GM23338 (cell line): ENCODE results near the gene RAMACL. TPM values are rescaled to one million over a fixed set of nuclear protein-coding genes. Genes with fewer than 3 reads are reported as not detected.

Experiments
- ATAC-seq: fragments of 200-7000 bp; cut with Tn5 transposase; 3 replicates; pipeline ENCODE4 v1.9.1; 2020
- DNase-seq: peaks from one replicate; pipeline ENCODE4 v3.0.0-alpha.2; 2015; ENCODE audit warnings: low spot score
- H2AFZ ChIP-seq: fragments of 200-600 bp; sonication (generic); 2 replicates; pipeline ENCODE4 v1.8.0; 2016; ENCODE audit warnings: antibody characterized with exemption, mild to moderate bottlenecking, moderate library complexity
- H3F3A ChIP-seq: fragments of 200-600 bp; sonication (generic); replicated peaks from 2 replicates; pipeline ENCODE4 v1.8.0; 2017; ENCODE audit warnings: antibody characterized with exemption, mixed run types, low read depth
- H3K27ac ChIP-seq: fragments of 200-600 bp; sonication (generic); 2 replicates; pipeline ENCODE4 v1.6.1; 2016; ENCODE audit warnings: low read depth
- H3K27me3 ChIP-seq: fragments of 200-600 bp; sonication (generic); 2 replicates; pipeline ENCODE4 v1.8.0; 2016; ENCODE audit warnings: mild to moderate bottlenecking, mixed run types, moderate library complexity; ENCODE audit not compliant: insufficient read depth
- H3K36me3 ChIP-seq: fragments of 200-600 bp; sonication (generic); 2 replicates; pipeline ENCODE4 v1.8.0; 2016; ENCODE audit warnings: mild to moderate bottlenecking; ENCODE audit not compliant: insufficient read depth
- H3K4me1 ChIP-seq: fragments of 200-600 bp; sonication (generic); 2 replicates; pipeline ENCODE4 v1.8.0; 2016; ENCODE audit warnings: mild to moderate bottlenecking, moderate library complexity; ENCODE audit not compliant: insufficient read depth
- H3K4me2 ChIP-seq: fragments of 200-600 bp; sonication (generic); 2 replicates; pipeline ENCODE4 v1.7.1; 2017; ENCODE audit warnings: mixed run types
- H3K4me3 ChIP-seq: fragments of 200-600 bp; sonication (generic); 2 replicates; pipeline ENCODE4 v1.6.1; 2016; ENCODE audit warnings: mixed run types
- H3K79me2 ChIP-seq: fragments of 200-600 bp; sonication (generic); replicated peaks from 2 replicates; pipeline ENCODE4 v1.8.0; 2017; ENCODE audit warnings: mild to moderate bottlenecking; ENCODE audit not compliant: insufficient read depth
- H3K9me2 ChIP-seq: fragments of 200-600 bp; sonication (generic); 2 replicates; pipeline ENCODE4 v1.8.0; 2017; ENCODE audit not compliant: insufficient read depth
- H4K20me1 ChIP-seq: fragments of 200-600 bp; sonication (generic); replicated peaks from 2 replicates; pipeline ENCODE4 v1.8.0; 2017; ENCODE audit warnings: mild to moderate bottlenecking; ENCODE audit not compliant: insufficient read depth
- H3K27ac Mint-ChIP-seq: 2 replicates; pipeline ENCODE4 v1.8.0; 2020; ENCODE audit warnings: inconsistent platforms, mild to moderate bottlenecking, moderate library complexity, mixed read lengths
- H3K27me3 Mint-ChIP-seq: 3 replicates; pipeline ENCODE4 v1.8.0; 2022; ENCODE audit warnings: low read depth, mild to moderate bottlenecking, moderate library complexity, mixed read lengths, inconsistent platforms; ENCODE audit not compliant: insufficient read depth, poor library complexity
- H3K36me3 Mint-ChIP-seq: 3 replicates; pipeline ENCODE4 v1.8.0; 2021; ENCODE audit warnings: low read depth, mild to moderate bottlenecking, inconsistent platforms, moderate library complexity, mixed read lengths
- H3K4me1 Mint-ChIP-seq: 3 replicates; pipeline ENCODE4 v1.8.0; 2020; ENCODE audit warnings: mild to moderate bottlenecking, inconsistent platforms, mixed read lengths
- H3K4me3 Mint-ChIP-seq: 3 replicates; pipeline ENCODE4 v1.8.0; 2021; ENCODE audit warnings: moderate library complexity, mild to moderate bottlenecking, inconsistent platforms, mixed read lengths
- H3K9me3 Mint-ChIP-seq: 3 replicates; pipeline ENCODE4 v1.8.0; 2020; ENCODE audit warnings: moderate library complexity, mild to moderate bottlenecking, inconsistent platforms, mixed read lengths
- CREB1 ChIP-seq: fragments of 250-450 bp; sonication (Bioruptor Pico); IDR thresholded peaks from 2 replicates; pipeline ENCODE4 v1.5.0; 2020; ENCODE audit warnings: low read depth, mild to moderate bottlenecking, moderate library complexity
- CTCF ChIP-seq, 2 experiments: fragments of 200-600 bp in 1 of 2; sonication (generic) in 1 of 2; conservative IDR thresholded peaks; 2 replicates each; pipeline versions ENCODE4 v1.5.1 to v1.6.1; 2016 to 2017; ENCODE audit warnings: antibody characterized with exemption in 2 of 2, low read depth in 2 of 2, mild to moderate bottlenecking in 2 of 2, moderate library complexity in 1 of 2
- ETS1 ChIP-seq: IDR thresholded peaks from 2 replicates; pipeline ENCODE4 v1.6.1; 2016; ENCODE audit warnings: antibody characterized with exemption
- EZH2 ChIP-seq: fragments of 200-600 bp; sonication (generic); IDR thresholded peaks from one replicate; pipeline ENCODE4 v1.8.0; 2017; ENCODE audit warnings: antibody characterized with exemption, mild to moderate bottlenecking, low read depth; ENCODE audit not compliant: unreplicated experiment
- EZH2phosphoT487 ChIP-seq: fragments of 200-600 bp; sonication (generic); IDR thresholded peaks from one replicate; pipeline ENCODE4 v1.8.1; 2018; ENCODE audit warnings: antibody characterized with exemption; ENCODE audit not compliant: unreplicated experiment
- NANOG ChIP-seq: IDR thresholded peaks from 2 replicates; pipeline ENCODE4 v1.6.1; 2016; ENCODE audit warnings: antibody characterized with exemption, borderline replicate concordance
- POLR2AphosphoS5 ChIP-seq: IDR thresholded peaks from 2 replicates; pipeline ENCODE4 v1.6.1; 2016; ENCODE audit warnings: antibody characterized with exemption, low read depth
- STAT1 ChIP-seq: IDR thresholded peaks from one replicate; pipeline ENCODE4 v1.6.1; 2016; ENCODE audit warnings: antibody characterized with exemption; ENCODE audit not compliant: unreplicated experiment
- ZNF114 ChIP-seq: fragments of 250-450 bp; sonication (Bioruptor Pico); IDR thresholded peaks from 2 replicates; pipeline ENCODE4 v1.5.0; 2020; ENCODE audit warnings: mild to moderate bottlenecking, moderate library complexity
- ZNF331 ChIP-seq: fragments of 250-450 bp; sonication (Bioruptor Pico); IDR thresholded peaks from 2 replicates; pipeline ENCODE4 v1.5.0; 2020; ENCODE audit warnings: low read depth, mild to moderate bottlenecking, moderate library complexity
- ZNF462 ChIP-seq: fragments of 250-450 bp; sonication (Bioruptor Pico); IDR thresholded peaks from 2 replicates; pipeline ENCODE4 v1.5.0; 2020; ENCODE audit warnings: mild to moderate bottlenecking, moderate library complexity
- polyA plus RNA-seq: library from polyadenylated mRNA; unstranded; fragments of >200 nt; fragmentation: Nextera tagmentation; extraction: Ambion mirVana; gene quantifications from 2 replicates; pipeline ENCODE4 v1.2.1, GENCODE V29; 2016
- total RNA-seq: library from RNA; depleted of rRNA; stranded (reverse); fragments of >200 nt; shearing (Covaris generic); gene quantifications from 2 replicates; pipeline ENCODE4 v1.2.3, GENCODE V29; 2014

Gene RAMACL
- total and polyA plus RNA-seq, 2 experiments from 2014 or later, result 0.61 to 4.0 TPM

- Histone ChIP-seq H4K20me1 (peaks cover 24% of the 10 kb centered on the region), H3K27ac (no peak overlapping the region), H2AFZ (no peak overlapping the region), H3F3A (no peaks in the 10 kb centered on the region), H3K9me2 (no peaks in the 10 kb centered on the region), H3K4me3 (no peak overlapping the region), H3K4me2 (no peak overlapping the region), H3K79me2 (peaks cover 75% of the 10 kb centered on the region), H3K27me3 (no peaks in the 10 kb centered on the region), H3K4me1 (peaks cover 9% of the 10 kb centered on the region), H3K36me3 (no peaks in the 10 kb centered on the region)
- TF ChIP-seq CTCF (conservative IDR thresholded peaks at IDR 0.05; ENCODE audit: low read depth in 2 of 2) (no peak), ZNF462 (CRISPR knock-in tag) (no peak), ZNF331 (CRISPR knock-in tag) (no peak), NANOG (no peak), ZNF114 (CRISPR knock-in tag) (no peak), EZH2phosphoT487 (no peak), ETS1 (no peak), EZH2 (no peak), POLR2AphosphoS5 (no peak), STAT1 (no peak), CREB1 (no peak)
- ATAC-seq, result no peak
- no peak overlapping the region for H3K4me3 Mint-ChIP-seq
- H3K27me3 Mint-ChIP-seq, result peaks cover 5% of the 10 kb centered on the region
- H3K4me1 Mint-ChIP-seq, result peaks cover 42% of the 10 kb centered on the region
- no peak for DNase-seq
- no peak overlapping the region for H3K27ac Mint-ChIP-seq
- no peaks in the 10 kb centered on the region; the same call in 2 of the 3 replicates for H3K9me3 Mint-ChIP-seq
- peaks cover 3% of the 10 kb centered on the region; the same call in 2 of the 3 replicates for H3K36me3 Mint-ChIP-seq
These were observed 9.5 kb upstream of the RAMACL start for GRCh38 chr6:166595949-166596348.
